Measurements from ENCODE around the gene NKX1-1. TPM values are rescaled to one million over a fixed set of nuclear protein-coding genes. Genes with fewer than 3 reads are reported as not detected.

NKX1-1 gene
- total RNA-seq, 1 experiment from 2014 or later: not detected

GRCh38 chr4:1353186-1354055 is 52.8 kb downstream of the NKX1-1 start:
- DNase-seq: no peak
- H3K36me3 ChIP-seq (ENCODE audit: insufficient read depth, low read length): no peaks in the 10 kb centered on the region
- no peak overlapping the region for H2AFZ ChIP-seq (ENCODE audit: low read length)
- no peaks in the 10 kb centered on the region for H4K20me1 ChIP-seq (ENCODE audit: insufficient read depth, low read depth, low read length)
- H3K9ac ChIP-seq (ENCODE audit: low read length): no peak overlapping the region
- no peak overlapping the region for H3K27ac ChIP-seq (ENCODE audit: low read length)
- H3K27me3 ChIP-seq (ENCODE audit: low read length): no peaks in the 10 kb centered on the region
- H3K4me1 ChIP-seq (ENCODE audit: low read length): peaks cover 9% of the 10 kb centered on the region
- H3K9me3 ChIP-seq (ENCODE audit: low read length): no peaks in the 10 kb centered on the region
- no peak overlapping the region for H3K4me2 ChIP-seq (ENCODE audit: low read depth, low read length, poor library complexity, severe bottlenecking)
- no peak overlapping the region for H3K4me3 ChIP-seq (ENCODE audit: low read length)
- peaks cover 13% of the 10 kb centered on the region for H3K79me2 ChIP-seq (ENCODE audit: low read length)
- no peaks in the 10 kb centered on the region for H3K9me2 ChIP-seq (replicated peaks; ENCODE audit: insufficient read depth, low read length)

Other genes starting within 250 kb of the NKX1-1 start
- gene SPON2, start 233.9 kb downstream of the NKX1-1 start, total RNA-seq (2014; rRNA removed; shearing (Covaris generic); ENCODE audit: low replicate concordance): 7.4 and 8.9 TPM in 2 replicates
- gene CTBP1, start 157.3 kb downstream of the NKX1-1 start, total RNA-seq (2014; rRNA removed; shearing (Covaris generic); ENCODE audit: low replicate concordance): 86.9 and 184 TPM in 2 replicates
- gene MAEA, start 116.6 kb downstream of the NKX1-1 start, total RNA-seq (2014; rRNA removed; shearing (Covaris generic); ENCODE audit: low replicate concordance): 31.3 and 54.0 TPM in 2 replicates
- 12.4 and 16.2 TPM in 2 replicates for gene UVSSA, start 59.2 kb downstream of the NKX1-1 start, total RNA-seq (2014; rRNA removed; shearing (Covaris generic); ENCODE audit: low replicate concordance)